ENCODE data around the gene AAK1. TPM values are rescaled to one million over a fixed set of nuclear protein-coding genes. Genes with fewer than 3 reads are reported as not detected.

Gene AAK1
- total RNA-seq, 1 experiment from 2014 or later, result 75.8 TPM

- H3K27ac Mint-ChIP-seq (ENCODE audit: low read depth, unreplicated experiment), result no peak overlapping the region
- POLR2A ChIA-PET, result interaction anchor here (0.7 to 0.9 kb wide), 2 partner anchors 9 to 20 kb away, joined by 3 read pairs; no protein-coding TSS in a partner anchor
- BruUV-seq (replicated peaks), result no TSS peak
Measured at GRCh38 chr2:69589973-69590652, 53.4 kb downstream of the AAK1 start.

GRCh38 chr2:69588945-69589344, 54.6 kb downstream of the AAK1 start:
- BruUV-seq (replicated peaks), result no TSS peak
- H3K27ac Mint-ChIP-seq (ENCODE audit: low read depth, unreplicated experiment), result no peak overlapping the region
- no peak overlapping the region for H3K4me3 Mint-ChIP-seq (ENCODE audit: unreplicated experiment)
- H3K4me1 Mint-ChIP-seq (ENCODE audit: insufficient read depth, unreplicated experiment), result no peaks in the 10 kb centered on the region
- no peaks in the 10 kb centered on the region for H3K9me3 Mint-ChIP-seq (ENCODE audit: unreplicated experiment)
- TF ChIP-seq CTCF (IDR thresholded peaks at IDR 0.05; ENCODE audit: unreplicated experiment), result no peak
- ChIA-PET POLR2A (interaction anchor here (0.6 to 1.7 kb wide), 2 partner anchors 18 to 565 kb away, joined by 3 to 4 read pairs; no protein-coding TSS in a partner anchor), CTCF (no interaction called here)
- no peaks in the 10 kb centered on the region for H3K27me3 Mint-ChIP-seq (ENCODE audit: insufficient read depth, unreplicated experiment)
- intact Hi-C loops (cut with micrococcal nuclease), result no loop called here
- DNase-seq (ENCODE audit: unreplicated experiment), result no peak
- no peaks in the 10 kb centered on the region for H3K36me3 Mint-ChIP-seq (ENCODE audit: insufficient read depth, unreplicated experiment)

More at GRCh38 chr2:69589973-69590652, 53.4 kb downstream of the AAK1 start:
- CTCF ChIA-PET, result interaction anchor here (0.7 to 0.8 kb wide), 2 partner anchors 26 to 29 kb away, joined by 3 read pairs; no protein-coding TSS in a partner anchor
- Mint-ChIP-seq H3K36me3 (ENCODE audit: insufficient read depth, unreplicated experiment) (no peaks in the 10 kb centered on the region), H3K4me1 (ENCODE audit: insufficient read depth, unreplicated experiment) (peaks cover 8% of the 10 kb centered on the region), H3K9me3 (ENCODE audit: unreplicated experiment) (no peaks in the 10 kb centered on the region), H3K4me3 (ENCODE audit: unreplicated experiment) (no peak overlapping the region), H3K27me3 (ENCODE audit: insufficient read depth, unreplicated experiment) (no peaks in the 10 kb centered on the region)
- no peak for TF ChIP-seq CTCF (IDR thresholded peaks at IDR 0.05; ENCODE audit: unreplicated experiment)
- DNase-seq (ENCODE audit: unreplicated experiment), result no peak
- intact Hi-C loops (cut with micrococcal nuclease), result no loop called here

- Mint-ChIP-seq H3K27me3 (ENCODE audit: insufficient read depth, unreplicated experiment) (no peaks in the 10 kb centered on the region), H3K4me1 (ENCODE audit: insufficient read depth, unreplicated experiment) (peaks cover under 1% of the 10 kb centered on the region), H3K9me3 (ENCODE audit: unreplicated experiment) (no peaks in the 10 kb centered on the region), H3K36me3 (ENCODE audit: insufficient read depth, unreplicated experiment) (no peaks in the 10 kb centered on the region), H3K27ac (ENCODE audit: low read depth, unreplicated experiment) (no peak overlapping the region), H3K4me3 (ENCODE audit: unreplicated experiment) (no peak overlapping the region)
- TF ChIP-seq CTCF (IDR thresholded peaks at IDR 0.05; ENCODE audit: unreplicated experiment), result no peak
- POLR2A ChIA-PET, result interaction anchor here (1.7 kb wide), 1 partner anchor 18 kb away, joined by 4 read pairs; no protein-coding TSS in a partner anchor
- CTCF ChIA-PET, result interaction anchor here (0.8 to 0.9 kb wide), 2 partner anchors 20 to 133 kb away, joined by 3 read pairs; no protein-coding TSS in a partner anchor
- intact Hi-C loops (cut with micrococcal nuclease), result no loop called here
- BruUV-seq (replicated peaks), result no TSS peak
- no peak for DNase-seq (ENCODE audit: unreplicated experiment)
Measured at GRCh38 chr2:69588403-69588802, 55.1 kb downstream of the AAK1 start.

- DNase-seq (ENCODE audit: unreplicated experiment), result no peak
- no peak for TF ChIP-seq CTCF (IDR thresholded peaks at IDR 0.05; ENCODE audit: unreplicated experiment)
Measured at GRCh38 chr2:69585855-69586555, 57.5 kb downstream of the AAK1 start.

More at GRCh38 chr2:69585855-69586555, 57.5 kb downstream of the AAK1 start:
- H3K27me3 Mint-ChIP-seq (ENCODE audit: insufficient read depth, unreplicated experiment), result no peaks in the 10 kb centered on the region
- BruUV-seq (replicated peaks), result no TSS peak
- intact Hi-C loops (cut with micrococcal nuclease), result no loop called here
- H3K36me3 Mint-ChIP-seq (ENCODE audit: insufficient read depth, unreplicated experiment), result no peaks in the 10 kb centered on the region
- no peak overlapping the region for H3K4me3 Mint-ChIP-seq (ENCODE audit: unreplicated experiment)
- no peak overlapping the region for H3K27ac Mint-ChIP-seq (ENCODE audit: low read depth, unreplicated experiment)
- H3K4me1 Mint-ChIP-seq (ENCODE audit: insufficient read depth, unreplicated experiment), result peaks cover 20% of the 10 kb centered on the region
- ChIA-PET CTCF (interaction anchor here (0.7 to 2.0 kb wide), 3 partner anchors 15 to 226 kb away, joined by 3 to 8 read pairs (median 3); no protein-coding TSS in a partner anchor), POLR2A (interaction anchor here (0.6 to 0.9 kb wide), 3 partner anchors 8 to 360 kb away, joined by 3 read pairs; no protein-coding TSS in a partner anchor)
- H3K9me3 Mint-ChIP-seq (ENCODE audit: unreplicated experiment), result no peaks in the 10 kb centered on the region

Data from MCF 10A (cell line).